Iris pigment epithelial cell (primary cell): ENCODE results near the gene SOX13.
A peak's percentile ranks its signal among the peaks of the same experiment; 100 is the strongest.

Experiments used
- DNase-seq: peaks from one replicate; pipeline ENCODE4 v3.0.0-alpha.2; 2011; ENCODE audit warnings: low read depth

SOX13 gene

DNA sequence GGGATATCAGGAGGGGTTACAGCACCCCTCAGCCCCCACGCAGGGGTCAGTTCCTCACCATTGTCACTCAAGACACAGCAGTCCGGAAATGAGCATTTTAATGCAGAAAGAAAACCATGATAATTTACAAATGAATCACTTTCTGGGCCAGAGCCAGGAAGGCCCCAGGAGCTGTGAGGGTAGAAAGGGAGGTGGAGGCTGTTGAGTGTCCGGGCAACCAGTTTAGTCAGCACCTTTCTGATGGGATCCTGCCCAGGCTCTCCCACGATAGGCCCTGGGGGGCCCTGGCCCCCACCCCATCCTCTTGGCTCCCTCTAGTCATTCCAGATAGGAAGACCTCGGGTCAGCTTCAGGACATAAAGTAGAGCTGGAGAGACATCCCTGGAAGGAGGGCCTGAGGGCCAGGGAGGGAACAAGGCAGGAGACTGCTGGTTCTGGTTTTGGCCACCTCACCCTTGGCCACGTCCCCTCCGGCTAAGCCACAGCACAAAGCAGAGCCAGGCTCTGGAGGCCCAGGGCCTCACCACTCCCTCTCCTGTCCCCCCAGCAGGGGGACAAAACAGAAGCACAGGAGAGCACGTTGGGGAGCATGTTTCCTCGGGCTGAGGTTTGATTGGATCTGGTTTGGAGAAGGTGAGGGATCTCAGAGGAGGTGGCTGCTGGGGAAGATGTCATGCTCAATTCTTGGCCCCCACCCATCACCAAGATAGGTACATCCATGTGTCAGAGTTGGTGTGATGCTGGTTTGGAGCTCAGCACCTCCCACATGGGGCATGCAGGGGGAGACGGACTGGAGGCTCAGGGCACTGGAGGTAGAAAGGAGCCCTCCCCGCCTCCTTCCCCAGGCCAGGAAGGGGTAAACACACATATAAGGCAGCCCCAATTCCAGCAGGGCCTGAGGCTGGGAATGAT, 58.3 kb downstream of the SOX13 start:
- peak; percentile 85 for DNase-seq

DNA sequence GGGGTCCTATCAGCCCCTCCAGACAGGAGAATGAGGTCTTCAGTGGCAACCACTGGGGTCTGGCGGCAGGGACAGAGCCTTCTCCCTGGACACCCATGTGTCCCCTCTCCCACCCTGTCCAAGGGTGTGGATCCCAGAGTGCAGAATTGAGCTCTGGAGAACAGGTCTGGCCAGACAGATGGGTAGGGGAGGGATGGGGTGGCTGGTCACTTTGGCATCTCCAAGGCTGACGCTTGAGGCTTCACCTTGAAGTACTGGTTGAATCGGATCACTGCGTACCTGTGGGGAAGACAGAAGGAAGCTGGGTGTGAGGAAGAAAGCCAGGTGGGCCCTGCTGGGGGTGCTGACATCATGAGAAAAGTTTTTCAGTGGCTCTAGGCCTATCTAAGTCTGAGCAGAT, 59.1 kb downstream of the SOX13 start:
- no peak for DNase-seq

DNA sequence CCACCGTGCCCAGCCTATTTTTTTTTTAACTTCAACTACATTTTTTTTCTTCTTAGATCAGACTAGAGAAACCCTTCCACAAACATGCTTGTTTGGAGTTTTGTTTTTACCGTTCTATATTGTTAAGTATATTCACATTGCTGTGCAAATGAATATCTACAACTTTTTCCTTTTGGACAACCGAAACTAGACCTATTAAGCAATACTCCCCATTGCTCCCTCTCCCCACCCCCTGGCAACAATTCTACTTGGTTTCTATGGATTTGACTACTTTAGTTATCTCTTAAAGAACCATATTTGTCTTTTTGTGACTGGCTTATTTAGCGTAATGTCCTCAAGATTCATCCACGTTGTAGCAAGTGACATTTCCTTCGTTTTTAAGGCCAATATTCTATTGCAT, 59.8 kb downstream of the SOX13 start:
- DNase-seq: no peak

DNA sequence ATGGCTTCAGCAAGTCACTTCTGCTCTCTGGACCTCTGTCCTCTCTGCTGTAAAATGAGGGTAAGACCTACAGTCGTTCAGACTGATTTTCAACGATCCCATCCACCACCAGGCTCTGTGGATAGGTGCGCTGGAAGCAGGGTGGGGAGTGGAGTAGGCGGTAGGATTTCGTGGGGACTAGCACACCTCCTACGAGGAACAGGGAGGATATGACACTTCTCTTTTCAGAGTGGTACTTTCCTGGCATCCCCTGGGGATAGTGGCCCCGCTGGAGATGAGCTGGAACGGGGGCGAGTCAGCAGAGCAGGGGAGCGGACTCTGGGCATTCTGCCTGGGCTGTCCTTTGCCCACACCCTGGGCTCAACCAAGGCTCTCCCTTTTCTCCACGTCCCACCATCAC, 61.2 kb downstream of the SOX13 start:
- no peak for DNase-seq

DNA sequence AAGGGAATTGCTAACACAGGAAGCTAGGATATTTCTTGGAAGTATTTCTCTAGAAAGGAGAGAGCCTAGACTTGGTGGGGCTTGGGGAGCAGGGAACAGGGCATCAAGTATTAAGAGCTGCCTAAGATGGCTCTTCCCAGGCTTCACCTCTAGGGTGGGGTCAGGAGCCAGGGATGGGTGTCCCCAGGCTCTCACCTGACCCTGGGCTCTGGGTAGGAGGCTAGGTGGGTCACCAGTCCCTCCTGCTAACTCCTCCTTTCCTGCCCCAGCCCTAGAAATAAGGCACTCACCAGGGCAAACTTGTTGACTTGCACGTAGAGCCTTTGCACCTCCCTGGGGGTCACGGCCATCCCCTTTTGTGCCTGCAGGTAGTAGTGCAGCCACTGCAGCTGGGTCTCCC, 63.9 kb downstream of the SOX13 start:
- DNase-seq: no peak

DNA sequence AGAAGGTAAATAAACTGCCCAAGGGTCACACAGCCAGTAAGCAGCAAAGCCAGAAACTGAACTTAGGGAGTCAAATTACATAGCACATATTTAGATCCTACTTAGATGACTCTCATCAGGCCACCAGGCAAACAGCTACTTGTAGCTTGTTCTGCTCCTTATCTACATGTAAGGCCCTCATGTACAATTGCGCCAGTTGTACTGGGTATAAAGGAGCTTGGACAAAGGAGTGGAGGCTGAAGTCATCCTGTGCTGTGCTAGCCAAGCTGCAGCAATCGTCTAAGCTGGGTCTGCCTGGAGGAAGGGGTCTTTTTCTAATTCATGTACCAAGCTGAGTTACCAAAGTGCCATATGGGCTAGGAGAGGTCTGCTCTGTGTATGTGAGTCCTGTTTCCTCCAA, 66.2 kb downstream of the SOX13 start:
- DNase-seq: peak; percentile 32

DNA sequence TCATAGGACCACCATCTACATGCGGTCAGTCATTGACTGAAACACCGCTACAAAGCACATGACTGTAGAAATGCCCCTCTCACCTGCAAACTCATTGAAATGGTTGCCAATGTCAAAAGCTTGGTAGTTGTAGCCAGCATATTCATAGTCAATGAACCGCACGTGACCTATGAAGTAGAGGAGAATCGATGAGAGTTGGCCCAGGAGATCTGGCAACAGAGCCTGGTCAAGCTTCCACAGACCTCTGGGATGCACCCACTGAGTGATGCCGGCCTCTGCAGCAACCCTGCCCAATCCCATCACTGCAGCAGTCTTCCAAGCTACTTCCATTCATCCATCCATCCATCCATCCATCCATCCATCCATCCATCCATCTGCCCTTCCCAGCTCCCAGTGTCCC, 67.0 kb downstream of the SOX13 start:
- DNase-seq: no peak

DNA sequence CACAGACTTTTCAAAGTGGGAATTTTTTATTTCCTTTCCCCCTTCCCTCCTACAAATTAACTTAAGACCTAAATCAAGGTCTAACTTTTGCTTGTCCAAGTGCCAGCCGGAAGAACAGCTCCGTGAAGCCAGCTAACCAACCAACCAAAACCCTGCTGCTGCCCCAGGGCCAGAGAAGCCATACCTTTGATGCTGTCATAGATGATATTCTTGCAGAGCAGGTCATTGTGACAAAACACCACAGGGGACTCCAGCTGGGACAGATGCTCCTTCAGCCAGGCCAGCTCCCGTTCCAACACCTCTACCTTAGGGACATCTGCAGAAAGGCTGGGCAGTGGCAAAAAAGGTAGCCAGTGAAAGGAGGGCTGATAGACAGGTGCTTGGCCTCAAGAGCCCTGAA, 68.2 kb downstream of the SOX13 start:
- DNase-seq: no peak

DNA sequence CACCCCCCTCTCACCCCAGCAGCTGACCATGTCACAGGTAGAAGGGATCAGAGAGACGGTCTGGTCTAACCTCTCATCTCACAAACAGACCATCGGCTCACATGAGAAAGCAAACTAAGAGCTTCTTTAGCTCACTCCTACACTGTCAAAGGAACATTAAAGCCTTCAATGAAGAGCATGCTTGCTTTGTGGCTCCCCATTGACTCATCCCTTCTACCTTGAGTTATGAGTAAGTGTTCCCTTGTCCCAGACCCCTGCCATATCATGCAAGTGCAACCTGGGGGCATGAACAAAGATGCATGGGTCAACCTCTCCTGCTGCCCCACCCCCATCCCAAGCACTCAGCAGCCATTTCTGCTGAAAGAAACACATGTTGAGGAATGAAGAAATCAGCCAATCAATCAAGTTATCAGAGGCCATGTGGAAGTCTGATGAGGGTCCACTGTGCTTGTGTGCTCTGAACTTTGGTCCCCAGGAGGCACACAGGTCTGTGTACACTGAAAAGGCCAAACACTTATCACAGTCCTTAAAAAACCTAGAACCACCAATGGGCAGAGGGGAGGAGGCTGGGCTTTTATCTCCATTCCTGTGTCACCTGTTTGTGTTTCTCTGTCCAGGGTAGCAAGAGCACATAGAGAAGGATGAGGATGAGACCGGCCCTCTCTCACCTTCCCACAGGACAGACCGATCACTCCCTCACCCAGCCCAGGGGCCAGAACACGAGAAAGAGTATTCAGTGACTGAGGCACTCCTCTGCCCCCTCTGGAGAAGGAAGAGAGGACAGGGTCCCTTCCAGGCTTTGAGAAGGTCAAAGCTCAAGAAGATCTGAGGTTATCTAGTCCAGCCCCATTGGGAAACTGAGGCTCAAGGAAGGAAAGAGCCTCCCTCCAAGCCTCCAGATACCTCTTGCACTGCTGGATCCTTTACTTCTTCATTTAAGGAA, 69.4 kb downstream of the SOX13 start:
- no peak for DNase-seq

DNA sequence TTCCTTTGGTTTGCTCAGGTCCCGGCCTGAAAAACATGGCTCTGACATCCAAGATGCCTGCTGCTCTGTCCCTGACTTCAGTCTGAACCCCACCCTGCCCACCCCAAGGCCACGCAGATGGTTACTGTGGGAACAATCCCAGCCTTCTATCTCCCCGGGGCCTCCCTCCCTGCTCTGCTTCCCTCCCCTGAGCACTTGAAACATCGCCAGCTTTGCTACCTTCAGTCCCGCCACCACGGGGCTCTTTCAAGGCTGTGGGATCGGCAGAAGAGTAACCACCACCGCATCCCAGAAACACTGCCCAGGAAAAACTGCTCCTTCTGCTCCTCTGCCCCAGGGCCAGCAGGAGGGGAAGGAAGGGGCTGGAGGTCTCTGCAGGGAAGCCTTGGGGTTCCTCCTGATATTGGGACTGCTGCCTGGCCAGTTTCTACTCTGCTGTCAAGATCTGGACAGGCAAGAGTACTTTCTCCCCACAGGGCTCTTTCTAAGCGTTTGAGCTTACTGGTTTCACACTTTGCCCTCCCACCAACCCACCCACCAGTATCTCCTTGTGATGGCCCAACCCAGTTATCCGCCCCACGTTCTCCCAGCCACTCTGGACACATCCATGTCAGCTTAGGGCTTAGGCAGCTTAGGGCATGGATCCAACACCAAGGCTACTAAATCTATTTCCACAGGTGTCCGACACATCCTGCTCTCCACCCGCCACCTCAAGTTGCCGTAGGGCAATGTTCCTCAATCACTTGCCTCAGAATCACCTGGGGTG, 70.5 kb downstream of the SOX13 start:
- DNase-seq: no peak

DNA sequence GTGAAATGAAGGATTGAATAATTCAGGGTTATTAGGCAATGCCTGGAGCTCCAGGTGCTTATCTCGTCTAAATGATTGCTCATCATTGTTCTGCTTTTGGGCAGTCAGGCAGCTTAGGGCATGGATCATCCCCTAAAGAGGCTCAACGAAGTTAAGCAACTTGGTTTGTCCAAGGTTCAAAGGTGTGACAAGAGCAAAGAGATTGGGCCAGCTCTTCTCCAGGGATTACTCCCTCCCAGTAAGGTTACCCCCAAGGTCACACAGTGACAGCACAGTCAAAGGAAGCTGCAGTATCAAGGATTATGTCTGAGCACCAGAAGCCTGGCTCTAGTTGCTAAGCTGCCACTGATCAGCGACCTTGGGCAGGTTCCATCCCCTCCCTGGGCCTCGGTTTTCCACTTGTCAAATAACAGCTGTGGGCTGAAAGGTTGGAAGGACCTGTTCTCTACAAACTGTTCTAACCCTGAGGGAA, 72.2 kb downstream of the SOX13 start:
- DNase-seq: no peak

DNA sequence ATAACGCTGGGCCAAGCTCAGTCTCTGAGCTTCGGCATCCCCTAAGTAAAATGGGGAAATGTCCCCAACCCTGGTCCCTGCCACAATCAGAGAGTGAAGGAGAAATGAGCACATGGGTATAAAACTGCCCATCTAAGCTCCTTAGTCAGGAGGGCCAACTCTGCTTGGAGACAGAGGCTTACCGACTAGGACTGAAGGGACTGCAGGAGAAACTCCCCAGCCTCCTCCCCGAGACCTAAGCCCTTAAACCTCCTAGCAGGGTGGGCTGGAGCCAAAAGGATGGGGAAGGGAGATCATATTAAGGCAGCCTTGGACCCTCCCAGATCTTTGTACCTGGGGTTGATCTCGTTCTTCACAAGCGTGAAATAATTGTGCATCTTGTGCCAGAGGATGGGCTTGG, 73.4 kb downstream of the SOX13 start:
- no peak for DNase-seq

DNA sequence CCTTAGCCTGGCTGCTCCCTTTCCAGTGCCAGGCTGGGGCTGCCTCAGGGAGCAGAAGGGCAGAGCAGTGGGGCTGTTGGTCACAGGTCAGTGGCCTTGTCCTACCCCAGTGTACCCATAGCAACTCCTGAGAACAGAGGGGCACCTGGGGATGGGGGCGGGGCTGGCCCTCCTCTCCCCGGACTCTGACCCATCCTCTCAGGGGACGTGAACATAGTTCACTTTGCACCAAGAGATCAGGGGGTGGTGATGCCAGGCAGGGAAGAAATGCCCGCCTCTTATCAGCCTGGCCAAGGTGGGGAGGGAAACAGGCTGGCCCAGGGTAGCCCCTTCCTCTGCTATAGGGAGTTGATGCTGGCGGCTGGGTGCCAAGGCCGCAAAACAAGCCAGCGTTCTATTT, 74.0 kb downstream of the SOX13 start:
- no peak for DNase-seq

DNA sequence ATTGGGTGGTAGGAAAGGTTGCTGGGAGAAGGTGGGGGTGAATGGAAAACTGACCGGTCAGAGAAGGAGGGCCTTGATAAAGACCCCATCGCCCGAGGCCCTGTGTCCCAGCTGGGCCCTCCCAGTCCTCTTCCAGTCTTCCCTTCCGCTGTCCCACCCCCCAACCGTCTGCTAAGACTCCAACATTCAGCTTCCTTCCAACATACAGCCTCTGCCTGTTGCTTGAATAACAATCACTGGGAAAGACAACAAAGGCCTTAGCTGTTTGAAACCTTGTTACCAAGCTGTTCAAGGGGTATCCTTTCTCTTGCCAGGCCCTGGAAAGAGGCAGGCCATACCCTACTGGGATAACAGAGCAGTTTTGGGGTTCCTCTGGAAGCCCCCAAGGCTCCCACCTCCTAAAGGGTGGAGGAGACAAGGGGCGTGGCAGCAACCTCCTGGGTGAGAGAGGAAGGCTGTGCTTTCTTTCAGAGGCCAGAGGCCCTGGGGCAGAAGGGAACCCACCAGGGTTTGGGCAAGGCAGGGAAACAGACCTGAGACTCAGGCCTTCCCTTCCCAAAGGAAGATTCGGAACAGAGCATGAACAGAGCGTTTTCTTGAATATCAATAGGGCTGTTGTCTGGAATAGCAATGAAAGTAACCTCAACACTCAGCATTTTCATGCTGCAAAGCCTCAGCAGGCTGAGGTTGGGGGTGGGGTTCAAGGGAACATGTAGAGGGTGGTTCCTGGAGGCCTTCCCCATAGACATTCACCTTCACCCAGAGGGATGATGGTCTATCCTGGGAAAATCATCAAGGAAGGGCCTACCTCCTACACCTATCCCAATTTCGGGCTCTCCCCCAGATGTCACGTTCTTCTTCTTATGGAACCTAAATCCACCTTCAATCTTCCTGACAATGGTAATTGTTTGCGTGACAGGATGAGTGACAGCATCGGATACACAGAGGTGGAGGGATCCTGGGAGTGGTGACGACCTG, 74.8 kb downstream of the SOX13 start:
- DNase-seq: no peak

DNA sequence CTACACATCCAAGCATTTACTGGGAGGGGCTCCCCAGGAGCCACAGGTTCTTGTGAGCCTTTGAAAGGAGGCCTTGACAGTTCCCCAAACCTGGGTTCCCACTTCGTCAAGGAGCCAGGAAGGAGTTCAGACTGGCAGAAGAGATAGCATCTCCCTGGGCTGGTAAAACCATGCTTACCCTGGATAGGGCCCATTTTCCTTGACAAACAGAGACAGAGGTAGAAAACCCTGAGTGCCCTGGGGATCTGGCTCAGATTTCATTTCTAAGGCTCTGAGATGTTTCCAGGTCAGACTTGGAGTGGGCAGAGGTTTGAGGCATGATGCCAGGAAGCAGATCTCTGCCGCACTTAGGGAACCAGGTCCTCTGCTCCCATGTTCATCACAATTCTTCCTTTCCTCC, 76.2 kb downstream of the SOX13 start:
- DNase-seq: no peak

DNA sequence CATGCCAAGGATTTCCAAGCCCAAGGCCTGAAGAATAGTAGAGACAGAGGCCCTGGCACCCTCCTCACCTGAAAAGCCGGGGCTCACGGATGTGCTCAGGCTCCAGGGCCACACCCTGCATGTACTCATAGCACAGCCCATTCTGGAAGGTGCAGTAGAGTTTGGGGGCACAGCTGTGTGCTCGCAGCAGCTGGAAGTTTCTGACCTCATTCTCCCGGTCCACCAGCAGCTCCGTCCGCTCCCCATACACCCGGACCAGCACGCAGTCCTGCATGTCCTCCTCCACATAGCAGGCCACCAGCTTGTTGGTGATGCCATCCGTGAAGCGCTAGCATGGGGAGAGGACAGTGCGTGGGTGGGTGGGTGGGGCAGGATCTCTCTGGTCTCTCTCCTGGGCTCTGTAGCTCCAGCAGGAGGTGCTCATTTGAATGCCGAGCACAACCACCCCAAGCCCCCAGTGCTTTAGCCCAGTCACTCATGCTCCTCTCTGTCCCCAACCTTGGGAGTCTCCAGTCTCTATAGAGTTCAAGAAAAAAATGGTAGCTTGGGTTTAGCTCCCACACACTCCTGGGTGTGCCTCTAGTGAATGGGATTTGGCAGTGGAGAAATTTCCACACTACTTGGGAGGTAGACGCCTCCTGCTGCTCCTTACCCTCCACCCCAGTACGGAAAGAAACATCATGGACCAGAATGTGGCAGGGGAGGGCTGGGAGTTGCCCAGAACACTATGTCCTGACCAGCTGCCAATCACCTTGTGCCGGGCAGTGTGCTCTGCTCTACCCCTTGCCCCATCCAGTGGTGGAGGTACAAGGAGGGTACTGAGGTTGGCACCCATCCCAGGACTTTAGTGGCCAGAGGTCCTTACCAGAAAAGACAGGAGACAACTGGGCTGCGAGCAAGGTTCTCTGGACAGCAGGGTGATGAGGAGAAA, 77.0 kb downstream of the SOX13 start:
- no peak for DNase-seq

DNA sequence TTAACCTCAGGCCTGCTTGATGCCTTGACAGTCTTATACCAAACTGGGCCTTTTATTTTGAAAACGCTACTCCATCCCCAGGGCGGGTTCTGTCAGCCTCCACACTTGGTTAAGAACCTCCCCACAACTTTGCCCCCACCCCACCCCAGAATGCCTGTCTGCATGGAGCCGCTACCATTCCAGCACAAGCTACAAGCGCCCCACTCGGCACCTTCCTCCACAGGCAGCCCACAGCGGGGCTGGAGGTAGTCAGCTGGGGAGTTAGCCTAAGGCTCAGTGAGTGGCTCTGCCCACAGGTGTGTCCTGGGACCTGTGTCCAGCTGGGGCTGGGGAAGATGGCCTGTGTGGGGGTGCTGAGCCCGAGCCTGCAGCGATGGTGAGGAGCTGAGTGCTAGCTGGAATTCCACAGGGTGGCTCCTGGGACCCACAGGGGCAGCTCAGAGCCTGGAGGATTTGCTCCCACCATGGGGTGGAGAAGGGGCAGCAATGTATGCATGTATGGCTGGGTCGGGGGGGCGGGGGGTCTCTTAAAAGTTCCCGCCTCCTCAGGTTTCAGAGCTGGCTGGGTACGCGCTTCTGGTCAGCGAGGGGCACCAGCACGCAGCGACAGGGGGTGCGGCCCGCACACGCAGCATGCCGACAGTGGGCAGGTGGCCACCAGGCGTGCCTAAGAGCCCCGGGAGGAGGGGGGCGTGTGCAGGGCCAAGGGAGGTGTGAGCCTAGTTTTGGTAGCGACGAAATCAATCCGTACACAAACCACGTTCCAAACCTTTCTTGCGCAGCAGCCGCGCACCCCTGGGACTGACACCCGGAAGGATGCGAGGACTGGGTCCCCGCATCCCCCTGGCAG, 78.0 kb downstream of the SOX13 start:
- DNase-seq: no peak

DNA sequence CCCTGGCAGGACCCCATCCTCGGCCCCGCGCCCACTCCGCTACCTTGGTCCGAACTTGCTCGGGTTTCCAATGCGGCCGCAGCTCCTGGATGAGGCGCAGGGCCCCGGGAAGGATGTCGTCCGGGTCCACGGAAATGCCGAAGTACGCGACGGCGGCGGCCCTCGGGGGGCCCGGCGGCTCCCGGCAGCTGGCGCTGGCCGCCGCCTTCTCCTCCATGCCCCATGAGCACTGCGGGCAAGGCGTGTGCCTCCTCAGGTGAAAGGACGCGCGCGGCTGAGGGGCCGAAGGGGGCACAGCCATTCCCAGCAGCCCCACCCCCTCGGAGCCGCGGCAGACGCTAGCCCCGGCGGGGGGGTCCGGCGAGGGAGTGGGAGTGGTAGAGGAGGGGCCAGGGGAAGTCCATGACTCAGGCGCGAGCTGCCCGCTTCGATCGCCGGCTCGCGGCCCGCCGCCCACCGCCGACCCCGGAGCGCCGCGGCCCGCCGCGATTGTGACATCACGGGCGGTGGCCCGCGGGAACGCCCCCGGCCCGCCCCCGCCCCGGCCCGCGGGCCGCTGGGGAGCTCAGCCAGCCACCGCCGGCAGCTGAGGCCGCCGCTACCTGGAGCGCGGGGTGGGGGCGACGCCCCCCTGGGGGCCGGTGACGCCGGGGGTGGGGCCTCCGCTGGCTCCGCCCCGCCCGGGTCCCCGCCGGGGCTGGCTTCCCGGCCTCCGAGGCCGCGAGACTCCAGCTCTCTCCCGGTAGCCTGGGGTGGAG, 78.8 kb downstream of the SOX13 start, which contains the start of gene ETNK2:
ETNK2 (minus strand) TSS at position 493 of the 758 bp plus-strand sequence; CDS start at position 301, 192 bp downstream.
- peak; percentile 34 for DNase-seq
